G401 (cell line): ENCODE data around the gene WIPF1. TPM values are rescaled to one million over a fixed set of nuclear protein-coding genes. Genes with fewer than 3 reads are reported as not detected.
A peak's percentile ranks its signal among the peaks of the same experiment; 100 is the strongest.
"Not testable (repeated sequence)": the region's sequence is repeated elsewhere in the genome, so short reads cannot be mapped to it uniquely, and the experiment has no call there.

Experiments
- DNase-seq: peaks from one replicate; pipeline ENCODE4 v3.0.0-alpha.2; 2015; ENCODE audit warnings: low spot score
- in situ Hi-C: cut with HindIII; loops from 2 replicates; pipeline ENCODE4 v1.10.0; 2016; ENCODE audit warnings: low sequenced_read_pairs, mixed read lengths
- total RNA-seq: library from RNA; depleted of rRNA; stranded (reverse); fragments of >200 nt; shearing (Covaris generic); gene quantifications from 2 replicates; pipeline ENCODE4 v1.2.3, GENCODE V29; 2014

The WIPF1 gene
- total RNA-seq, 1 experiment from 2014 or later, result not detected

DNA sequence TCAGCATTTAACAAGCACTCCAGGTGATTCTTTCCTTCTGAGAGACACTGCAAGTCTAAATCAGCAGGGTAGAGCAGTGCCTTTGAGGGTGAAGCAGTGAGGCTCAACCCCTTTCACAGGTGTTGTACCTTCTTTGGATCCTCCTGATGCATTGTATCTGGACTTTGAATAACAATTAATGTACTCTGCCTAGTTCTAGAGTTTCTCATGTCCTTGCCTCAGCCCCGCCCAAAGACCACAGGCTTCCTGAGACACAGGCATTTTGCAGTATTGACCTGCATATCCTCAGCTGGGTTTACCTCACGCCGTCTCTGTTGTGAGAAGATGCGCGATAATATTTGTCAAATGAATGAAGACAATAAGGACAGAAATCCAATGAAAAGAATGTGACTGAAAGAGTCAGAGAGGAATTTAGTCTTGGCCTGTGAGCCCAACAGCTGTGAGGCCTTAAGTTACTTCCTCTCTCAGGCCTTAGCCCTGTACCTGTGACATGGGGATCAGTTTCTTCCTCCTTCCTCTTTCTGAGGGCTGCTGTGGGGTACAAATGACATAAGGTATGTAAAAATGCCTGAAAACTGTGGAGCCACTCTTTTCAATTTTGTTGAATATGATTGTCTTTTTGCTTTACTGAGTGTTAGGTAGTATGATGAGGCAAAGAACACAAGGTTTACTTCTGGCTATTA is 43.7 kb downstream of the WIPF1 start:
- in situ Hi-C loops, result no loop called here
- DNase-seq, result no peak

- no peak for DNase-seq
- in situ Hi-C loops, result no loop called here
These were observed 44.7 kb downstream of the WIPF1 start for GRCh38 chr2:174552880-174553279.

DNA sequence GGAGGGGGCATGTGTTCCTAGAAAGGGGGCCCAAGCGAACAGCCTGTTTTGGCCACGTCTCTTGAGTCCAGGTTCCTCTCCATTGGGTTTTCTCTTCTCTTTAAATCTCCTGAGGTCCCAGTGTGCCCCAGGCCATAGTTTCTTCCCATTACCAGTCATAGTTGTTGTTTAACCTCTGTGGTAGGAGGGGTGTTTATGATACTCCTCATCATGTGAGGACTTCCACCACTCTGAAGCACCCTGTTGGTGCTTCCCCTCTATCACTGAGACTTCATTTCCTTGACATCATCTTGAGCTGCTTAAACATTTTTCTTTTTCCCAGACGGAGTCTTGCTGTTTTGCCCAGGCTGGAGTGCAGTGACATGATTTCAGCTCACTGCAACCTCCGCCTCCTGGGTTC is 45.9 kb downstream of the WIPF1 start:
- in situ Hi-C loops, result no loop called here
- no peak for DNase-seq

DNA sequence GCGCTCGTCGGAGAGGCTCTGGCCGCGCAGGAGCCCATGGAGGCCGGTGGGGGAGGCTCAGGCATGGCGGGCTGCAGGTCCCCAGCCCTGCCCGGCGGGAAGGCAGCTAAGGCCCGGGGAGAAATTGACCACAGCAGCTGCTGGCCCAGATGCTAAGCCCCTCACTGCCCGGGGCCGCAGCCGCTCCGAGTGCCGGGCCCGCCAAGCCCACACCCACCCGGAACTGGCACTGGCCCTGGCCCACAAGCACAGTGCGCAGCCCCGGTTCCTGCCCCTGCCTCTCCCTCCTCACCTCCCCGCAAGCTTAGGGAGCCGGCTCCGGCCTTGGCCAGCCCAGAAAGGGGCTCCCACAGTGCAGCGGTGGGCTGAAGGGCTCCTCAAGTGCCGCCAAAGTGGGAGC is 49.0 kb downstream of the WIPF1 start:
- DNase-seq, in situ Hi-C loops: not testable (repeated sequence)

DNA sequence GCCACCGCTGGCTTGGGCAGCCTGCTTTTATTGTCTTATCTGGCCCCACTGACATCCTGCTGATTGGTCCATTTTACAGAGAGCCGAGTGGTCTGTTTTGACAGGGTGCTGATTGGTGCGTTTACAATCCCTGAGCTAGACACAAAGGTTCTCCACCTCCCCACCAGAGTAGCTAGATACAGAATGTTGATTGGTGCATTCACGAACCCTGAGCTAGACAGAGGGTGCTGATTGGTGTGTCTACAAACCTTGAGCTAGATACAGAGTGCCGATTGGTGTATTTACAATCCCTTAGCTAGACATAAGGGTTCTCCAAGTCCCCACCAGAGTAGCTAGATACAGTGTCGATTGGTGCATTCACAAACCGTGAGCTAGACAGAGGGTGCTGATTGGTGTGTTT is 49.6 kb downstream of the WIPF1 start:
- DNase-seq, in situ Hi-C loops: not testable (repeated sequence)

DNA sequence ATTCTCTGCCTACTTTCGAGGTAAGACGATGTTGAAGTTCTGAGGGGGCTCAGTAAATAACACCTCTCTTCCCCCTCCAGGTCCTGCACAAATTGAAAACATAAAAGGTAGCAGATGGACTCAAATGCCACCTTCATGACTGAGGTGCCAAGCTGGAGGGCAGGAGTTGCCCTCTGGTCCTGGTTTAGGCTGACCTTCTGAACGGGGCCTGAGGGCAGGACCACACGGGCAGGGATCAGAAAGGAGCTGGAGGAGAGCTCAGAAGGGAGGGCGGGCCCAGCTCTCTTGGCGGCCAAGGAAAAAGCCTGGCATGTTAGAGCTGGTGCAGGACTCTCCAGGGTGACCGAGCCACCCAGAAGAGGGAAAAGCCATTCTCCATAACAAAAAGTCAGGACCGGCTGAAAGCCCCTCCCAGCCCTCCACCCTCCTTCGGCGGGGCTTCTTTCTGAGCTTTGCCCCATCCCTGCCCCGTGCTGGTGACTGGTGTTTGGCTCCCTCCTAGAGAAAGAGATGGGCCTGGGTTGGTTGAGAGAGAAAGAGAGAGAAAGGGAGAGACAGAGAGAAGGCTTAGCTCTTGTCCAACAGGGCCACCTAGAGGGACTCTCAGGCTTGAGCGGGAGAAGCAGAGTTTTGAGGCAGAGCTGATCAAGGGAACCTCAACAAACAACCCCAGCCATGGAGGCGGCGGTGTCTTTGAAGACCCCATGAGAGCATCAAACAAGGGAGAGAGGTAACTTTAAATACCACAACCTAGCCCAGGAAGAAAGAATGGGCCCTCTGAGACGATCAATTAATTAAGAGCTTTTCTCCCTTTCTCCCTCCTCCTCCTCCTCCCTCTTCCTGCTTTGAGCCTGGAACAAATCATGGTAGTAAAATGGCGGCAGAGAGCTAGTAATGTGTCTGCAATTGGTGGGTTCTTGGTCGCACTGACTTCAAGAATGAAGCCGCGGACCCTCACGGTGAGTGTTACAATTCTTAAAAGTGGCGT is 50.8 kb downstream of the WIPF1 start:
- in situ Hi-C loops, result no loop called here
- peak; percentile 19 for DNase-seq

DNA sequence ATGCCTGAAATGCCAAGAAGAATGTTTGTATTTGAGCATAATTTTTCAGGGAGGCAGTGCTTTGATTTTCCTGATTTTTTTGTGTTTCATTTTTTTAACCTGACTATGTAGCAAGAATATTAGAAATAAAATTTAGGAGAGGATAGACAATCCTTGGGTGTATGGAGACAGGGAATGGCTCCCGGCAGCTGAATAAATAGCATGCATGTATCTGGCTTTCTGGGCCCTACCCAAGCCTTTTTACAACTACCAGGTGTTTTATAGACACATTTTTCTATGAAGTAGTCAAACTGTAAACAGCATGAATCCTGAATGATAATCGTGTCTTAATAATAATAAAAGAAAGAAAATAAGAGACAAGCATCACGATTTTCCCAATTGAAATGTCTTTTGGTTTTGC is 52.4 kb downstream of the WIPF1 start:
- in situ Hi-C loops, result no loop called here
- no peak for DNase-seq

GRCh38 chr2:174544802-174545201 is 52.8 kb downstream of the WIPF1 start:
- in situ Hi-C loops, result no loop called here

GRCh38 chr2:174544156-174544555 is 53.4 kb downstream of the WIPF1 start:
- no peak for DNase-seq
- in situ Hi-C loops, result no loop called here

More at GRCh38 chr2:174544802-174545201, 52.8 kb downstream of the WIPF1 start:
- no peak for DNase-seq

GRCh38 chr2:174540893-174541292 is 56.7 kb downstream of the WIPF1 start:
- no peak for DNase-seq
- in situ Hi-C loops, result no loop called here

GRCh38 chr2:174535757-174536703 is 61.6 kb downstream of the WIPF1 start:
- peak; percentile 80 for DNase-seq
- in situ Hi-C loops, result no loop called here

DNA sequence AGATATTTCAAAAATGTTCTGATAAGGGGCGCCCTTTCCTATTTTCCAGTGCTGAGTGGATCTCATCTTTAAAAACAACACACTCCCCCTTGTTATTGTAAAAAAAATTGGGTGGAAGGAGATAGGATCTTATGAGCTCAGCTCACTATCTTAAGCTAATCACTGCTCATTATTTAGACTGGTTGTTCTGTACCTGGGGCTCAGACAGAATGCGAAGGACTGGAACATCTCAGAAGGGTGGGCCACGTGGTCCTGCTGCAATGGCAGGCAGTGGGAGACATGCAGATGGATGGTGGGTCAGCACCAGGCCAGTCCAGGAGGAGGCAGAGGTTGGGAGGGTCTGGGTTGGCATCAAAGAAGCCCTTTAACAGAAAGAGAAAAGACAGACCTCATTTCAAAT is 62.5 kb downstream of the WIPF1 start:
- DNase-seq, result no peak
- in situ Hi-C loops, result no loop called here

DNA sequence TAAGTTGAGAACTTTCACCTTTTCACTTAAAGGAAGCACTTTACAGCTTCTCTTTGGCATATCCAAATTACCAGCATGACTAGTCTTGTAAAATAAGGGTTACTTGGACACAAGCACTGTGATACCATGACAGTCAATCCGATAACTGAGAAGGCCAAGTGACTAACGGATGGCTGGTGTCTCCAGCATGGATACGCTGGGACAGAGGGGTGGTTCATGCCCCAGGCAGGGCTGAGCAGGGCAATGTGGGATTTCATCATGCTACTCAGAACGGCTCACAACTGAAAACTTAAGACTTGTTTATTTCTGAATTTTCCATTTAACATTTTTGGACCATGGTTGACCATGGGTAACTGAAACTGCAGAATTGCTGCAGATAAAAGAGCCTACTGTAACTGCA is 67.7 kb downstream of the WIPF1 start:
- no peak for DNase-seq
- in situ Hi-C loops, result no loop called here

DNA sequence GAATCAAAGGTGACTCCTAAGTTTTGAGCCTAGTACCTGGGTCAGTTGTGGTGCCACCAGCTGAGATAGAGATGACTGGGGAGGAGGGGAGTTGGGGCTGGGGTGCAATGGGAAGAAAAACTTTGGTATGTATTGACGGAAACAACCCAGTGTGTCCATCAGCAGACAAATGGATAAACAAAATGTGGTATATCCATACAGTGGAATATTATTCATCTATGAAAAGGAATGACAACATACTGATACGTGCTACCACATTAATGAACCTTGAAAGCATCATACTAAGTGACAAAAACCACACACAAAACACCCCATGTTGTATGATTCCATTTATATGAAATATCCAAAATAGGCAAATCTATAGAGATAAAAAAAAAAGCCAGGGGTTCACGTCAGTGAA is 69.6 kb downstream of the WIPF1 start:
- in situ Hi-C loops, result no loop called here
- DNase-seq, result no peak

DNA sequence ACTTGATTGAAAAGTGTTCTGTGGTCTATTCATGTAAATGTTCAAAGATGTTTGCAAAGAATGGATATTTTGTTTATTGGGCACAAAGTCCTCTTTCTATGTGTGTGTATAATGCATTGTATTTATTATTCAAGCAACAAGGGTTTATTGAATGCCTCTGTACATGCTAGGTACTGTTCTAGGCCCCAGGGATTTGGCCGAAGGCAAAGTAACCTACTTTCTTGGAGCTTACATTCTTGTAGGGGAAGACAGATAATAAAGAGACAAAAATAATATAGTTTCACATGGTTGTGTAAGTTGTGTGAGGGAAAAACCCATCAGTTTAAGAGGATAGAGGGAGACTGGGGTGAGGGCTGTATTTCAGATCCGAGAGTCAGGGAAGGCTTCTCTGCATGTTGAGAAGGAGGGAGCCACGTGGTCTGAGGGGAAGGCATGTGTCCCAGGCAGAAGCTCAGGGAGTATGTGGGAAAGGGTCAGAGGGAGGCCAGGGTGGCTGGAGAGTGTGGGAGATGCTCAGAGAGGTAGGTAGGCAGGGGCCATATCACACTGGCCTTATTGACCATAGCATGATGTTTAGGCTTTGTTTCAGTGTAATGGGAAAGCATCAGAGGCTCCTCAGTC is 70.4 kb downstream of the WIPF1 start:
- no peak for DNase-seq

DNA sequence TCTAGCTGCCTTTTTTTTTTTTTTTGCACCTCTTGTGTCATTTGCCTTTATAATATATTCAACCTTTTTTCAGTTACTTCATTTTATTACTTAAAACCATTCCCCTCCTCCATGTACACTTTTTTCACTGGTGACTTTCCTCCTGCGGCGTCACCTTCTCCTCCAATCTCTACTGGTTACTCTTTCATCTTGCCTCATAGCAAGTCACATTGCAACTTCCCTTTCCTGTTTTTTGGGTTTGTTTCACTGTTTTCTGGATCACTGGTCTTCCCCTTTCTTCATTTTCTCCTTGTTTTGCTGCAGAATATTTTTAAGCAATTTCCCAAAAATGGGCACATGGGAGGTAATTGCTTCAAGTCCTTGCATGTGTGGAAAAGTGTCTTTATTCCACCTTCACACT is 73.1 kb downstream of the WIPF1 start:
- in situ Hi-C loops, result no loop called here
- DNase-seq, result no peak

More for the DNA sequence above, 70.4 kb downstream of the WIPF1 start:
- in situ Hi-C loops, result no loop called here

- in situ Hi-C loops, result no loop called here
- peak; percentile 12 for DNase-seq
These were observed 75.1 kb downstream of the WIPF1 start for GRCh38 chr2:174522553-174522952.

DNA sequence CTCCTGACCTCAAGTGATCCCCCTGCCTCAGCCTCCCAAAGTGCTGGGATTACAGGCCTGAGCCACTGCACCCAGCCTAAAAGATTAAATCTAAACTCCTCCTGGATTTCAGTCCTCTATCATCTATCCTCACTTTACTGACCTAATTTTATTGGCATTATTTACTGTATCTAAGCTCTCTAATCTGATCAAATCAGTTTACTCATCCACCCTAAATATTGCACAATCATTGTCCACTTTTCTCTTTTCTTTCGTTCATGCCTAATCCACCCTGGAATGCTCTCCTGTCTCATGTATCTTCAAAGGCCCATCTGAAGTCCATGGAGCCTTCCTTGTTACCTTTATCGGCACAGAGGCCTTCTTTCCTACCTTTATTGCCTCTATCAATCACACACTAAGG is 79.2 kb downstream of the WIPF1 start:
- no peak for DNase-seq
- in situ Hi-C loops, result no loop called here
